HEK293T (cell line): ENCODE data around the gene DNLZ.

Experiments used
- BHLHE40 ChIP-seq: fragments of 450-650 bp; IDR thresholded peaks from 2 replicates; pipeline ENCODE4 v1.6.1; 2016; ENCODE audit warnings: mild to moderate bottlenecking, moderate library complexity, borderline replicate concordance
- ELF4 ChIP-seq: fragments of 450-650 bp; IDR thresholded peaks from 2 replicates; pipeline ENCODE4 v1.6.1; 2017; ENCODE audit warnings: antibody characterized with exemption
- FOXA1 ChIP-seq: fragments of 450-650 bp; IDR thresholded peaks from 2 replicates; pipeline ENCODE4 v1.6.1; 2016; ENCODE audit warnings: mild to moderate bottlenecking
- LEF1 ChIP-seq: fragments of 450-650 bp; IDR thresholded peaks from 2 replicates; pipeline ENCODE4 v1.6.1; 2017; ENCODE audit warnings: mild to moderate bottlenecking, borderline replicate concordance
- NFRKB ChIP-seq: fragments of 450-650 bp; IDR thresholded peaks from 2 replicates; pipeline ENCODE4 v1.6.1; 2016; ENCODE audit warnings: mild to moderate bottlenecking, moderate library complexity
- SP1 ChIP-seq: fragments of 450-650 bp; IDR thresholded peaks from 2 replicates; pipeline ENCODE4 v1.6.1; 2017
- SUZ12 ChIP-seq: fragments of 450-650 bp; IDR thresholded peaks from 2 replicates; pipeline ENCODE4 v1.6.1; 2016; ENCODE audit warnings: mild to moderate bottlenecking
- TARDBP ChIP-seq: fragments of 450-650 bp; IDR thresholded peaks from 2 replicates; pipeline ENCODE4 v1.6.1; 2016
- ZNF384 ChIP-seq: fragments of 450-650 bp; IDR thresholded peaks from 2 replicates; pipeline ENCODE4 v1.6.1; 2016
- TF ChIP-seq, protein P1 (sequence below): fragments of 450-650 bp; IDR thresholded peaks from 2 replicates; pipeline ENCODE4 v1.6.1; 2016

GRCh38 chr9:136411378-136411777, 47.8 kb upstream of the DNLZ start:
- TF ChIP-seq, protein P1, sequence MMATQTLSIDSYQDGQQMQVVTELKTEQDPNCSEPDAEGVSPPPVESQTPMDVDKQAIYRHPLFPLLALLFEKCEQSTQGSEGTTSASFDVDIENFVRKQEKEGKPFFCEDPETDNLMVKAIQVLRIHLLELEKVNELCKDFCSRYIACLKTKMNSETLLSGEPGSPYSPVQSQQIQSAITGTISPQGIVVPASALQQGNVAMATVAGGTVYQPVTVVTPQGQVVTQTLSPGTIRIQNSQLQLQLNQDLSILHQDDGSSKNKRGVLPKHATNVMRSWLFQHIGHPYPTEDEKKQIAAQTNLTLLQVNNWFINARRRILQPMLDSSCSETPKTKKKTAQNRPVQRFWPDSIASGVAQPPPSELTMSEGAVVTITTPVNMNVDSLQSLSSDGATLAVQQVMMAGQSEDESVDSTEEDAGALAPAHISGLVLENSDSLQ, result no peak
- TF ChIP-seq FOXA1, result no peak
- no peak for TF ChIP-seq SUZ12
- no peak for TF ChIP-seq ELF4
- TF ChIP-seq TARDBP, result no peak
- TF ChIP-seq SP1, result no peak
- TF ChIP-seq BHLHE40, result no peak
- no peak for TF ChIP-seq LEF1
- no peak for TF ChIP-seq NFRKB
- no peak for TF ChIP-seq ZNF384
